OCI-LY1 (cell line): ENCODE measurements around the gene LETM1.

Experiments
- H2AFZ ChIP-seq: fragments of 200-600 bp; sonication (generic), shearing (Covaris generic); 2 replicates; pipeline ENCODE4 v1.6.0; 2014; ENCODE audit warnings: antibody characterized with exemption, mild to moderate bottlenecking, low read length
- H3F3A ChIP-seq: fragments of 200-600 bp; sonication (generic), shearing (Covaris generic); 2 replicates; pipeline ENCODE4 v1.6.0; 2014; ENCODE audit warnings: mild to moderate bottlenecking, antibody characterized with exemption, low read length, moderate library complexity; ENCODE audit not compliant: insufficient read depth
- H3K27ac ChIP-seq: fragments of 200-600 bp; sonication (generic); 2 replicates; pipeline ENCODE4 v1.5.1; 2014; ENCODE audit warnings: low read length, mixed run types, mild to moderate bottlenecking, low read depth; ENCODE audit not compliant: poor library complexity, severe bottlenecking
- H3K27me3 ChIP-seq: fragments of 200-600 bp; sonication (generic); 2 replicates; pipeline ENCODE4 v1.6.0; 2014; ENCODE audit warnings: antibody characterized with exemption, mild to moderate bottlenecking, low read length, moderate library complexity; ENCODE audit not compliant: insufficient read depth
- H3K36me3 ChIP-seq: fragments of 200-600 bp; sonication (generic); 2 replicates; pipeline ENCODE4 v1.6.1; 2014; ENCODE audit warnings: mild to moderate bottlenecking, antibody characterized with exemption, low read length, moderate library complexity, mixed read lengths; ENCODE audit not compliant: insufficient read depth
- H3K4me1 ChIP-seq: fragments of 200-600 bp; sonication (generic); 2 replicates; pipeline ENCODE4 v1.5.1; 2014; ENCODE audit warnings: mild to moderate bottlenecking, low read length, moderate library complexity; ENCODE audit not compliant: insufficient read depth, severe bottlenecking
- H3K4me2 ChIP-seq: fragments of 200-600 bp; sonication (generic), shearing (Covaris generic); 2 replicates; pipeline ENCODE4 v1.6.1; 2014; ENCODE audit warnings: low read length
- H3K4me3 ChIP-seq: fragments of 200-600 bp; sonication (generic); 2 replicates; pipeline ENCODE4 v1.5.1; 2014; ENCODE audit warnings: low read length, low read depth, mild to moderate bottlenecking, mixed read lengths; ENCODE audit not compliant: poor library complexity, severe bottlenecking
- H3K79me2 ChIP-seq: fragments of 200-600 bp; shearing (Covaris generic); 2 replicates; pipeline ENCODE4 v1.6.1; 2016; ENCODE audit warnings: mixed run types, low read length, mixed read lengths; ENCODE audit not compliant: insufficient read depth
- H3K9ac ChIP-seq: fragments of 200-600 bp; sonication (generic), shearing (Covaris generic); 2 replicates; pipeline ENCODE4 v1.6.1; 2014; ENCODE audit warnings: mild to moderate bottlenecking, low read length, mixed read lengths
- H3K9me2 ChIP-seq: fragments of 200-600 bp; sonication (generic), shearing (Covaris generic); 2 replicates; pipeline ENCODE4 v1.6.1; 2014; ENCODE audit warnings: low read depth, mild to moderate bottlenecking, low read length, mixed read lengths
- H3K9me3 ChIP-seq: fragments of 200-600 bp; shearing (Covaris generic); 2 replicates; pipeline ENCODE4 v1.6.1; 2014; ENCODE audit warnings: low read length, mixed read lengths
- H4K20me1 ChIP-seq: fragments of 200-600 bp; sonication (generic), shearing (Covaris generic); 2 replicates; pipeline ENCODE4 v1.6.0; 2016; ENCODE audit warnings: mild to moderate bottlenecking, low read length; ENCODE audit not compliant: insufficient read depth
- CTCF ChIP-seq: fragments of 200-600 bp; sonication (generic), shearing (Covaris generic); IDR thresholded peaks from 2 replicates; pipeline ENCODE4 v1.5.1; 2017; ENCODE audit warnings: mild to moderate bottlenecking, antibody characterized with exemption, low read length, moderate library complexity, mixed read lengths
- EZH2 ChIP-seq: fragments of 200-600 bp; sonication (generic), shearing (Covaris generic); IDR thresholded peaks from 2 replicates; pipeline ENCODE4 v1.8.0; 2017; ENCODE audit warnings: borderline replicate concordance, mixed run types, mild to moderate bottlenecking, antibody characterized with exemption, low read length, moderate library complexity, mixed read lengths

LETM1 gene

DNA sequence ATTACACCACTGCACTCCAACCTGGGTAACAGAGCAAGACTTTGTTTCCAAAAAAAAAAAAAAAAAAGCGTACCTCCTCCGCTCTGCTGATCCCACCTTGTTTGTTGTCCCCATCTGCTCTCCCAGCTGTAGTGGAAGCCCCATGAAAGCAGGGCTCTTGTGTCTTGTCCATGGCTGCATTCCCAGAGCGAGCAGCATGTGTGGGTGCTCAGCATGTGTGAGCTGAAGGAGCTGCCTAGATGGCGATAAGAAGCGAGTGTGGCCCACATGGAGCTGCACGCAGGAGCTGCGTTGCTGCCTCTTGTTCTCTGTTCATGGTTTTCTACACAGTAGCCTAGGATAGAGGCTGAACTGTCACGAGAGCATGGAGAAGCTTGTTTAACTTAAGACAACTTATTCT lies 27.6 kb upstream of the LETM1 start:
- TF ChIP-seq CTCF: no peak
- no peak for TF ChIP-seq EZH2
- Histone ChIP-seq H3F3A (no peaks in the 10 kb centered on the region), H3K36me3 (peaks cover 10% of the 10 kb centered on the region; the same call in 1 of the 2 replicates), H3K27me3 (no peaks in the 10 kb centered on the region), H3K4me1 (peaks cover 15% of the 10 kb centered on the region), H3K9me3 (no peaks in the 10 kb centered on the region), H3K27ac (no peak overlapping the region), H2AFZ (no peak overlapping the region), H3K4me3 (no peak overlapping the region), H4K20me1 (no peaks in the 10 kb centered on the region), H3K9ac (no peak overlapping the region), H3K4me2 (no peak overlapping the region), H3K79me2 (peaks cover 96% of the 10 kb centered on the region), H3K9me2 (no peaks in the 10 kb centered on the region)

DNA sequence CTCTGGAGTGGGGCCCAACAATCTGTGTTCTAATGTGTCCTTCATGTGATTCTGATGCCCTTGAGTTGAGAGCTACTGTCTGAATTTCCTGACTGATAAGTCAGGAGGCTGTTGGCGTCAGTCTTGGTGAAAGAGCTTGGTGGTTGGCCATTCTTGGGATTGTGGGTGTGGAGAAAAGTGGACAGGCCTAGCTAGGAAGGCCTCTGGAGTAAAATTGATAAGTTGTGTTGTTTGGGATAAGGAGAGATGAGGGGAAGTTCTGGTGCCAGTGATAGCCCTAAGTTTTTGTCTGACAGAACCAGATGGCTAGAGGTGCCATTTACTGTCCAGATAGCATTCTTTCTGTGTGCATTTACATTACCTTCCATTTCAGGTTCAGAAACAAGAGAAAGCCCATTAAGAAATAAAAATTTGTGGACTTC lies 26.9 kb upstream of the LETM1 start:
- H4K20me1 ChIP-seq: no peaks in the 10 kb centered on the region
- peaks cover 94% of the 10 kb centered on the region for H3K79me2 ChIP-seq
- TF ChIP-seq EZH2 (no peak), CTCF (no peak)
- H2AFZ ChIP-seq: no peak overlapping the region
- H3K9me2 ChIP-seq: no peaks in the 10 kb centered on the region
- H3K4me3 ChIP-seq: no peak overlapping the region
- no peak overlapping the region for H3K27ac ChIP-seq
- H3K4me2 ChIP-seq: no peak overlapping the region
- H3K4me1 ChIP-seq: peaks cover 17% of the 10 kb centered on the region
- no peaks in the 10 kb centered on the region for H3F3A ChIP-seq
- no peaks in the 10 kb centered on the region for H3K9me3 ChIP-seq
- no peak overlapping the region for H3K9ac ChIP-seq
- H3K36me3 ChIP-seq: peaks cover 10% of the 10 kb centered on the region; the same call in 1 of the 2 replicates
- H3K27me3 ChIP-seq: no peaks in the 10 kb centered on the region

- Histone ChIP-seq H3K9me2 (no peaks in the 10 kb centered on the region), H3K4me1 (peaks cover 19% of the 10 kb centered on the region), H4K20me1 (no peaks in the 10 kb centered on the region), H3K79me2 (peaks cover 92% of the 10 kb centered on the region), H3K9ac (no peak overlapping the region), H3K4me2 (no peak overlapping the region), H3K27ac (no peak overlapping the region), H3K27me3 (no peaks in the 10 kb centered on the region), H3K9me3 (no peaks in the 10 kb centered on the region), H3F3A (no peaks in the 10 kb centered on the region), H2AFZ (no peak overlapping the region), H3K36me3 (peaks cover 10% of the 10 kb centered on the region; the same call in 1 of the 2 replicates), H3K4me3 (no peak overlapping the region)
- TF ChIP-seq CTCF (no peak), EZH2 (no peak)
Measured at GRCh38 chr4:1880332-1880731, 24.4 kb upstream of the LETM1 start.
